Measurements from ENCODE around the gene RACK1. TPM values are rescaled to one million over a fixed set of nuclear protein-coding genes. Genes with fewer than 3 reads are reported as not detected.

RACK1 gene
- polyA plus RNA-seq, 2 of the 4 experiments (the other 2 are of a cell fraction) = 2,590 to 3,139 TPM

GRCh38 chr5:181223058-181223728 lies 20.5 kb downstream of the RACK1 start, which contains the start of gene TRIM41 (continued):
- TF ChIP-seq ZNF302 (CRISPR knock-in tag; IDR thresholded peaks at IDR 0.05) = no peak
- TF ChIP-seq PBX3 (IDR thresholded peaks at IDR 0.05) = 0 out of 2 replicates have a peak, but pooled peaks have one; percentile 44
- TF ChIP-seq MAX (IDR thresholded peaks at IDR 0.05) = peak; percentile 80
- TF ChIP-seq CHD2 (IDR thresholded peaks at IDR 0.05; ENCODE audit: low read length, partially characterized antibody) = peak; percentile 11
- TF ChIP-seq GATA3 (IDR thresholded peaks at IDR 0.05; ENCODE audit: borderline replicate concordance) = peak; percentile 53

- peak overlapping the region; percentile 95 to 98 for H3K27ac ChIP-seq
- no peaks in the 10 kb centered on the region for H3K9me3 ChIP-seq
- under 1% methylated on average over 10 of the region's 18 CpGs for WGBS (ENCODE audit: missing lambda C conversion rate)
- ChIA-PET CTCF (interaction anchor here (1.0 to 1.8 kb wide), 6 partner anchors 9 to 54 kb away, joined by 3 to 5 read pairs (median 4); no protein-coding TSS in a partner anchor), POLR2A (interaction anchor here (0.6 to 2.6 kb wide), 11 partner anchors 8 to 48 kb away, joined by 3 to 48 read pairs (median 8); partner anchors contain the start of genes RACK1, TRIM52 and TRIM7)
- H3K4me2 ChIP-seq = peak overlapping the region; percentile 85
- DNase-seq (ENCODE audit: low read depth in 1 of 2, low spot score in 1 of 2) (no peak), FAIRE-seq (no peak), ATAC-seq (peak; percentile 14 to 37)
- peak overlapping the region; percentile 90 for H3K4me3 ChIP-seq
- no peak for TF ChIP-seq HES2 (IDR thresholded peaks at IDR 0.05)
- no peak for TF ChIP-seq SREBF2 (IDR thresholded peaks at IDR 0.05)
- TF ChIP-seq NFE2L2 (conservative IDR thresholded peaks at IDR 0.05; ENCODE audit: low read length) = no peak
- TF ChIP-seq JUN (IDR thresholded peaks at IDR 0.05) = no peak; a peak in 1 of 5 replicates
- peak; percentile 90 for TF ChIP-seq E2F6 (IDR thresholded peaks at IDR 0.05; ENCODE audit: borderline replicate concordance, low read depth)
- no peak for TF ChIP-seq ZFP36 (IDR thresholded peaks at IDR 0.05; ENCODE audit: borderline replicate concordance, partially characterized antibody)
- TF ChIP-seq RARB (CRISPR knock-in tag; IDR thresholded peaks at IDR 0.05) = 0 out of 2 replicates have a peak, but pooled peaks have one; percentile 37
- peak; percentile 41; the same call in 1 of the 2 replicates for TF ChIP-seq PHF8 (IDR thresholded peaks at IDR 0.05; ENCODE audit: borderline replicate concordance, low read depth)
- no peak for TF ChIP-seq PBX3 (IDR thresholded peaks at IDR 0.05)
- H3K4me1 ChIP-seq = peaks cover 16% of the 10 kb centered on the region
Measured at GRCh38 chr5:181222630-181223057, 21.1 kb downstream of the RACK1 start.

GRCh38 chr5:181221792-181222629 lies 21.7 kb downstream of the RACK1 start:
- Histone ChIP-seq H3K4me2 (peak overlapping the region; percentile 85), H3K9me3 (no peaks in the 10 kb centered on the region), H3K4me3 (peak overlapping the region; percentile 90), H3K4me1 (peaks cover 16% of the 10 kb centered on the region), H3K27ac (peak overlapping the region; percentile 95 to 98)
- 1% methylated on average over 41 of the region's 50 CpGs for whole genome bisulfite sequencing (ENCODE audit: missing lambda C conversion rate)
- ATAC-seq (peak; percentile 62 to 69), FAIRE-seq (no peak), DNase-seq (ENCODE audit: low read depth in 1 of 2, low spot score in 1 of 2) (peak; percentile 82 to 98)
- ChIA-PET POLR2A (interaction anchor here (0.5 to 2.6 kb wide), 12 partner anchors 14 to 1656 kb away, joined by 3 to 48 read pairs (median 8); partner anchors contain the start of genes RACK1, TRIM52 and TRIM7), CTCF (interaction anchor here (1.0 to 1.8 kb wide), 6 partner anchors 9 to 54 kb away, joined by 3 to 5 read pairs (median 4); no protein-coding TSS in a partner anchor)
- TF ChIP-seq ATOH8 (CRISPR knock-in tag; IDR thresholded peaks at IDR 0.05; ENCODE audit: low read depth) (no peak), KDM1A (IDR thresholded peaks at IDR 0.05; ENCODE audit: low read depth) (no peak; the same call in 1 of the 2 replicates), NPAS2 (CRISPR knock-in tag; IDR thresholded peaks at IDR 0.05; ENCODE audit: borderline replicate concordance) (peak; percentile 55; the same call in 1 of the 2 replicates), HOXB13 (CRISPR knock-in tag; IDR thresholded peaks at IDR 0.05; ENCODE audit: low read depth) (no peak), TP53 (CRISPR knock-in tag; IDR thresholded peaks at IDR 0.05) (peak; percentile 69; the same call in 1 of the 2 replicates), MAZ (IDR thresholded peaks at IDR 0.05; ENCODE audit: borderline replicate concordance, low read depth, low read length) (peak; percentile 31; the same call in 1 of the 2 replicates), PHF8 (IDR thresholded peaks at IDR 0.05; ENCODE audit: borderline replicate concordance, low read depth) (no peak), CEBPB (IDR thresholded peaks at IDR 0.05) (peak in 1 of 2 experiments; percentile 41; a peak in 1 of 4 replicates), HMGXB4 (CRISPR knock-in tag; IDR thresholded peaks at IDR 0.05; ENCODE audit: borderline replicate concordance) (peak; percentile 98; the same call in 1 of the 2 replicates), CHD4 (IDR thresholded peaks at IDR 0.05; ENCODE audit: borderline replicate concordance) (no peak; the same call in 1 of the 2 replicates), SREBF2 (IDR thresholded peaks at IDR 0.05) (peak; percentile 86), FOSL2 (IDR thresholded peaks at IDR 0.05) (no peak), FOSL2 (CRISPR knock-in tag; IDR thresholded peaks at IDR 0.05) (no peak), CHD2 (IDR thresholded peaks at IDR 0.05; ENCODE audit: low read length, partially characterized antibody) (no peak)

Data from A549 (cell line).